Skin of body (tissue), 1 donor: ENCODE results near the gene PSME3IP1. TPM values are rescaled to one million over a fixed set of nuclear protein-coding genes. Genes with fewer than 3 reads are reported as not detected.

Source experiments
- total RNA-seq: library from RNA; depleted of rRNA; stranded (reverse); fragments of >200 nt; gene quantifications from one replicate; pipeline ENCODE4 v1.2.3, GENCODE V29; 2014

PSME3IP1 gene
- total RNA-seq, 1 donor from 2014 or later: 39.9 TPM

Other genes starting within 250 kb of the PSME3IP1 start
- 2.9 TPM for gene CETP, start 224.1 kb downstream of the PSME3IP1 start, total RNA-seq
- 11.9 TPM for gene NLRC5, start 196.5 kb downstream of the PSME3IP1 start, total RNA-seq
- 20.6 TPM for gene CPNE2, start 93.5 kb downstream of the PSME3IP1 start, total RNA-seq
- 39.9 TPM for gene RSPRY1, start 290 bp upstream of the PSME3IP1 start, total RNA-seq
- 40.1 TPM for gene ARL2BP, start 59.2 kb upstream of the PSME3IP1 start, total RNA-seq
- 0.69 TPM for gene PLLP, start 98.6 kb upstream of the PSME3IP1 start, total RNA-seq
- gene CCL22, start 172.7 kb upstream of the PSME3IP1 start, total RNA-seq: 0.69 TPM
- gene CX3CL1, start 186.5 kb upstream of the PSME3IP1 start, total RNA-seq: 2.6 TPM
- gene CCL17, start 218.7 kb upstream of the PSME3IP1 start, total RNA-seq: 0.49 TPM